ENCODE measurements around the gene FOSL1.
"Not testable (repeated sequence)": the region's sequence is repeated elsewhere in the genome, so short reads cannot be mapped to it uniquely, and the experiment has no call there.

The FOSL1 gene

DNA sequence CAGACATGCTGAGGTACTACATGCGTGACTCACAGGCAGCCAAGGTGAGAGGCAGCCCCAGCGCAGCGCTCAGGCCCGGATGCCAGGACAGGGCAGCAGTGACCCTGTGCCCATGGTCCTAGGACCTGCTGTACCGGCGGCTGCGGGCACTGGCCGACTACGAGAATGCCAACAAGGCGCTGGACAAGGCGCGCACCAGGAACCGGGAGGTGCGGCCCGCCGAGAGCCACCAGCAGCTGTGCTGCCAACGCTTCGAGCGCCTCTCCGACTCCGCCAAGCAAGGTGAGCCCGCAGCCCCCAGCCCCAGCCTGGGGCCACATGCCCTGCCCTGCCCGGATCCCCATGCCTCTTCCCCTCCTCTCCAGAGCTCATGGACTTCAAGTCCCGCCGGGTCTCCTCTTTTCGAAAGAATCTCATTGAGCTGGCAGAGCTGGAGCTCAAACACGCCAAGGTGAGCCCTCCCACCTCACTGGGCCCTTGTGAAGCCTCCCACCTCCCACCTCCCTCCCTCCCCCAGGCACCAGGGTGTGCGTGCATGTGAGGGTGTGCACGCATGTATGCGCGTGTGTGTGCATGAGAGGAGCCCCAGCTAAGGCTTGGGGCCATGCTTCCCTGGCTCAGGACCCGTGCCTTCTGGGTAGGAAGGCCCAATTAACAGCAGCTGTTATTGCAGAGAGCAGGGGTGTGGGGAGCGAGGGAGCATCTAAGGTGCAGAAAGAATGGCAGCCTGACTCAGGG is 47.5 kb downstream of the FOSL1 start:
- TF ChIP-seq, protein P1, sequence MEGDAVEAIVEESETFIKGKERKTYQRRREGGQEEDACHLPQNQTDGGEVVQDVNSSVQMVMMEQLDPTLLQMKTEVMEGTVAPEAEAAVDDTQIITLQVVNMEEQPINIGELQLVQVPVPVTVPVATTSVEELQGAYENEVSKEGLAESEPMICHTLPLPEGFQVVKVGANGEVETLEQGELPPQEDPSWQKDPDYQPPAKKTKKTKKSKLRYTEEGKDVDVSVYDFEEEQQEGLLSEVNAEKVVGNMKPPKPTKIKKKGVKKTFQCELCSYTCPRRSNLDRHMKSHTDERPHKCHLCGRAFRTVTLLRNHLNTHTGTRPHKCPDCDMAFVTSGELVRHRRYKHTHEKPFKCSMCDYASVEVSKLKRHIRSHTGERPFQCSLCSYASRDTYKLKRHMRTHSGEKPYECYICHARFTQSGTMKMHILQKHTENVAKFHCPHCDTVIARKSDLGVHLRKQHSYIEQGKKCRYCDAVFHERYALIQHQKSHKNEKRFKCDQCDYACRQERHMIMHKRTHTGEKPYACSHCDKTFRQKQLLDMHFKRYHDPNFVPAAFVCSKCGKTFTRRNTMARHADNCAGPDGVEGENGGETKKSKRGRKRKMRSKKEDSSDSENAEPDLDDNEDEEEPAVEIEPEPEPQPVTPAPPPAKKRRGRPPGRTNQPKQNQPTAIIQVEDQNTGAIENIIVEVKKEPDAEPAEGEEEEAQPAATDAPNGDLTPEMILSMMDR (IDR thresholded peaks at IDR 0.05; ENCODE audit: borderline replicate concordance, control extremely low read depth, extremely low read depth, insufficient read depth, missing control alignments) = no peak
- DNase-seq (ENCODE audit: low spot score) = no peak
- in situ Hi-C loops (cut with MboI; ENCODE audit: low sequenced_read_pairs, unreplicated experiment) = no loop called here

DNA sequence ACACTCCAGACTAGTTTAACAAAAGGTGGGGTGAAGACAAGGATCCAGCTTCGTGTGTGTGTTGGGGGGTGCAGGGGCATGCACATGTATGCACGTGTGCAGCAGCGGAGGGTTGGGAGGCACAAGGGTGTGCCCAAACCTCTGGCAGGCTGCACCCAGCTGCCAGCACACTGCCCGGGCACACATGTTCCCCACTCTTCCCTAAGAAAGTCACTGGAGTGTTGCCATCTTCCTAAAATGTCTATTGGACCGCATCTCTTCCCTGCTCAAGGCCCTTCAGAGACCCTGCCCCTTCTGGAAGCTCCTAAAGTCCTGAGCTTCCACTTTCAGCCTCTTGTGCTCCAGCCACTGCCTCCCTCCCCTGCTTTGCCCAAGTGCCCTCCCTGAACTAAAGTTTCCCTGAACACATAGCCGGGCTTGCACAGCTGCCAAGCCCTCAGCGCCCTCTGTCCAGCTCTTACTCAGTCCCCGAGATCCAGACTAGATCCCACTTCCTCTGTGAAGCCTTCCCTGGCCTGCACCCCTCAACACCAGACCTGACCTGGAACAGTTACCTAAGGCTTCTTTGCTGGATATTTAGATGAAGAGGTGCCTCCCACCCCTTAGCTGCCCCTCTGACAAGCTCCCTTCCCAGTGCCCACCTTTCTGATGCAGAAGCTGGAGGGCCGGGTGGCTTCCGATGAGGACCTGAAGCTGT is 48.2 kb downstream of the FOSL1 start:
- in situ Hi-C loops (cut with MboI; ENCODE audit: low sequenced_read_pairs, unreplicated experiment) = no loop called here
- TF ChIP-seq, protein P1 (IDR thresholded peaks at IDR 0.05; ENCODE audit: borderline replicate concordance, control extremely low read depth, extremely low read depth, insufficient read depth, missing control alignments) = no peak
- DNase-seq (ENCODE audit: low spot score) = no peak

DNA sequence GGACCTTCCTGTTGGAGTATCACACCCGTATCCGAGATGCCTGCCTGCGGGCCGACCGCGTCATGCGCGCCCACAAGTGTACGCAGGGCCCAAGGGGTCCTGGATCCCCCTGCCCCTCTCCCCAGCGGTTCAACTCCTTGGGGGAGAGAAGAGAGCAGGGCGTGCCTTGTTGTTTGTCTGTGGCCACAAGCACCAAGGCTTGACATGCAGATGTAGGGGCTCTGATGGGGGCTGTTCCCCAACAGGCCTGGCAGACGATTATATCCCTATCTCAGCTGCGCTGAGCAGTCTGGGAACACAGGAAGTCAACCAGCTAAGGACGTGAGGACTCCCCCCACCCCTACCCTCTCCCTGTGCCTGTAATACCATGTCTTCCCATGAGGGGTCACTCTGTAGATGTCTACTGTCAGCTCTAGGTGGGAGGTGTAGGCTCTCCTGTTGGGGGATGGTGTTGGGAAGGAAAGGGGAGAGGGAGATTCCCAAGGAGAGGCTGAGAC is 49.1 kb downstream of the FOSL1 start:
- in situ Hi-C loops (cut with MboI; ENCODE audit: low sequenced_read_pairs, unreplicated experiment) = no loop called here
- TF ChIP-seq, protein P1 (IDR thresholded peaks at IDR 0.05; ENCODE audit: borderline replicate concordance, control extremely low read depth, extremely low read depth, insufficient read depth, missing control alignments) = no peak
- peak; percentile 55 for DNase-seq (ENCODE audit: low spot score)

DNA sequence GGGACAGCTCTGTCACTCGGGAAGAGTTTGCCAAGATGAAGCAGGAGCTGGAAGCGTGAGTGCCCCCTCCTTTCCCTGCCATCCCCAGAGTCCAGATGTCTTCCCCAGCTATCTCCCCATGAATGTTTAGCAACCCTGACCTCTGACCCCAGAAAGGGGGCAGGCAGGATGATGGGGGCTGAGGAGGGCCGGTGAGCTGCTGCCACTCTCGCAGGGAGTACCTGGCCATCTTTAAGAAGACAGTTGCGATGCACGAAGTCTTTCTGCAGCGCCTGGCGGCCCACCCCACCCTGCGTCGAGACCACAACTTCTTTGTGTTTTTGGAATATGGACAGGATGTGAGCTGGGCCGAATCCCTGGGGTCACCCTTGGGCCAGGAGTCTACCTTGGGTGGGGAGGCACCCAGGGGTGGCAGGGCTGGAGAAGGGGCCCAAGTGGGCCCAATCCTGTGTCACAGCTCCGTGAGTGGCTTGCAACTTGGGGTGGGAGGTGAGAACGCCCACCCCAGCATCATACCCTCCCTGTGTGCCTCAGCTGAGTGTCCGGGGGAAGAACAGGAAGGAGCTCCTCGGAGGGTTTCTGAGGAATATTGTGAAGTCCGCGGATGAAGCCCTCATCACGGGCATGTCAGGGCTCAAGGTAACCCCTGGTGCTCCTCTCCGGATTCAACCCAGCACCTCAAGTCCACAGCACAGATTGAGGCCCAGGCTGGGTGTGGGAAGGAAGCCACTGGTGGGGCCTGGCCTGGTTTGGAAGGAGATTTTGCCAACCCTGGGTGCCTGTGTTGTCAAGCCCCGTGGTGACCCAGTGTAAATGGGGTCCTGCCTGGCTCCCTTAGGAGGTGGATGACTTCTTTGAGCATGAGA is 49.7 kb downstream of the FOSL1 start:
- TF ChIP-seq, protein P1 (IDR thresholded peaks at IDR 0.05; ENCODE audit: borderline replicate concordance, control extremely low read depth, extremely low read depth, insufficient read depth, missing control alignments) = no peak
- DNase-seq (ENCODE audit: low spot score) = peak; percentile 30
- in situ Hi-C loops (cut with MboI; ENCODE audit: low sequenced_read_pairs, unreplicated experiment) = no loop called here

DNA sequence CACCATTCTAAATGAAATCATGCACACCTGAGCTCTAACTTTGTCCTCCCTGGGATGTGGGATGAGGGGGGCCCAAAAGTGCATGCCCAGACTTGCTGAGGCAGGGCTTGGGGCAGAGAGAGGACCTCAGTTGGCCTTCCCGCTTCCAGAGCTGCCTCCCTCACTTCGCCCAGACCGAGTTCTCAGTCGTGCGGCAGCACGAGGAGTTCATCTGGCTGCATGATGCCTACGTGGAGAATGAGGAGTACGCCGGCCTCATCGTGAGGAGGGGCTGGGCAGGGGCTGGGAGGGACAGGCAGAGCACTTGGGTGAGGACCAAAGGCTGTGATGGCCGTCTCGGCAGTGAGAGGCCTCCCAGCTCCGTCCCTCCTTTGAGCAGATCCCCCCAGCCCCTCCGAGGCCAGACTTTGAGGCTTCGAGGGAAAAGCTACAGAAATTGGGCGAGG is 50.4 kb downstream of the FOSL1 start:
- in situ Hi-C loops (cut with MboI; ENCODE audit: low sequenced_read_pairs, unreplicated experiment) = no loop called here
- DNase-seq (ENCODE audit: low spot score) = peak; percentile 21
- TF ChIP-seq, protein P1 (IDR thresholded peaks at IDR 0.05; ENCODE audit: borderline replicate concordance, control extremely low read depth, extremely low read depth, insufficient read depth, missing control alignments) = no peak

DNA sequence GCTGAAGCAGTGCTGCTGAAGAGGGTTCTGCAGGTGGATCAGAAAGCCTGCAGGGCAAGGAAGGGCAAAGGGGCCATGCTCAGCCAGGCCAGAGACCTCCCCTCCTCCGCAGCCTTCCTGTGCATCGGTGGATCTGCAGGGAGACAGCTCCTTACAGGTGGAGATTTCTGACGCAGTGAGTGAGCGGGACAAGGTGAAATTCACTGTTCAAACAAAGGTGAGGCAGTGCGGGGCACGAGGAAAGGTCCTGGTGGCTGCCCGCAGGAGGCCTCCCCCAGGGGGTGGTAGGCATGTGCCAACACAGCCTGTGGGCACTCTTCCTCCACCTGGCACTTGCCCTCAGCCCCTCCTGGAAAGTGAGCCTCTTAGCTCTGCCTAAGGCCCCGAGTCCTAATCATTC is 50.8 kb downstream of the FOSL1 start:
- TF ChIP-seq, protein P1 (IDR thresholded peaks at IDR 0.05; ENCODE audit: borderline replicate concordance, control extremely low read depth, extremely low read depth, insufficient read depth, missing control alignments) = no peak
- in situ Hi-C loops (cut with MboI; ENCODE audit: low sequenced_read_pairs, unreplicated experiment) = no loop called here
- DNase-seq (ENCODE audit: low spot score) = peak; percentile 19

DNA sequence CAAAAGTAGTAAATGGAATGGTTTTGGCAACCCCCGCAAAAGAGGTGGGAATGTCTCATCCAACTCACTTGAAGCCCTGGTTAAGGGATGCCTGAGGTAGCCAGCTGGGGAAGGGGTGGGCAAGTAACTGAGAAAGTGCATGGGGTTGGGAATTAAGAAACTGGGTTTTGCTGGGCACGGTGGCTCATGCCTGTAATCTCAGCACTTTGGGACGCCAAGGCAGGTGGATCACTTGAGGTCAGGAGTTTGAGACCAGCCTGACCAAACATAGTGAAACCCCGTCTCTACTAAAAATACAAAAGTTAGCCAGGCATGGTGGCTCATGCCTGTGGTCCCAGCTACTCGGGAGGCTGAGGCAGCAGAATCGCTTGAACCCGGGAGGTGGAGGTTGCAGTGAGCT is 51.5 kb downstream of the FOSL1 start:
- DNase-seq (ENCODE audit: low spot score); in situ Hi-C loops (cut with MboI; ENCODE audit: low sequenced_read_pairs, unreplicated experiment): not testable (repeated sequence)

Data from GM13976 (cell line).